Measurements from ENCODE around the gene MAP2K5. TPM values are rescaled to one million over a fixed set of nuclear protein-coding genes. Genes with fewer than 3 reads are reported as not detected.

The MAP2K5 gene
- total and polyA plus RNA-seq, 7 donors = 11.3 to 19.4 (median 14.3) TPM

DNA sequence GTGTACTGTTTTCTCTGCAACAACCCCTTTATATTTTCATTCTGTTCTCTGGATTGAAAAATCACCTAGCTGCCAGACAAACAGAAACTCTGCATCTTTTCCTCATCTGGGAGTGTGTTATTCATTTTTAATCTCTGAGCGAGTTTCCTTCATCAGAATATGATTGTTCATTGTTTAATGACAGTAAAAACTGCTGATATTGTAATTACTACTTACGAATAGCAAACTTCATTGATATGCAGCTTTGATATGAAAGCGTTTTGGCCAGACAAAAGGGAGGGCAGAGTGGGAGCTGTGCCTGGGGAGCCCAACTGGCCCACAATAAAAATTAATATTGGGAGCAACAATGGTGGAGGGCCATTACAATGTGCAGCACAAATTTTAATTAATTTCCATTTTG lies 150.1 kb downstream of the MAP2K5 start:
- Histone ChIP-seq H3K36me3 (peaks cover 0 to 15% (median 0%) of the 10 kb centered on the region in 4 donors), H3K4me1 (no peaks in the 10 kb centered on the region), H3K27me3 (no peaks in the 10 kb centered on the region), H3K27ac (no peak overlapping the region), H3K4me3 (no peak overlapping the region), H3K9me3 (no peaks in the 10 kb centered on the region)
- no peak for TF ChIP-seq POLR2AphosphoS5 (IDR thresholded peaks at IDR 0.05)
- TF ChIP-seq, protein P1, sequence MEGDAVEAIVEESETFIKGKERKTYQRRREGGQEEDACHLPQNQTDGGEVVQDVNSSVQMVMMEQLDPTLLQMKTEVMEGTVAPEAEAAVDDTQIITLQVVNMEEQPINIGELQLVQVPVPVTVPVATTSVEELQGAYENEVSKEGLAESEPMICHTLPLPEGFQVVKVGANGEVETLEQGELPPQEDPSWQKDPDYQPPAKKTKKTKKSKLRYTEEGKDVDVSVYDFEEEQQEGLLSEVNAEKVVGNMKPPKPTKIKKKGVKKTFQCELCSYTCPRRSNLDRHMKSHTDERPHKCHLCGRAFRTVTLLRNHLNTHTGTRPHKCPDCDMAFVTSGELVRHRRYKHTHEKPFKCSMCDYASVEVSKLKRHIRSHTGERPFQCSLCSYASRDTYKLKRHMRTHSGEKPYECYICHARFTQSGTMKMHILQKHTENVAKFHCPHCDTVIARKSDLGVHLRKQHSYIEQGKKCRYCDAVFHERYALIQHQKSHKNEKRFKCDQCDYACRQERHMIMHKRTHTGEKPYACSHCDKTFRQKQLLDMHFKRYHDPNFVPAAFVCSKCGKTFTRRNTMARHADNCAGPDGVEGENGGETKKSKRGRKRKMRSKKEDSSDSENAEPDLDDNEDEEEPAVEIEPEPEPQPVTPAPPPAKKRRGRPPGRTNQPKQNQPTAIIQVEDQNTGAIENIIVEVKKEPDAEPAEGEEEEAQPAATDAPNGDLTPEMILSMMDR (IDR thresholded peaks at IDR 0.05) = no peak
- TF ChIP-seq EP300 (IDR thresholded peaks at IDR 0.05) = no peak
- no peak for TF ChIP-seq POLR2A (IDR thresholded peaks at IDR 0.05)
- WGBS, 2 donors = 93 to 96% methylated on average over 3 of the region's 3 CpGs
- DNase-seq = no peak
- intact Hi-C loops (cut with DNase I) = no loop called here

DNA sequence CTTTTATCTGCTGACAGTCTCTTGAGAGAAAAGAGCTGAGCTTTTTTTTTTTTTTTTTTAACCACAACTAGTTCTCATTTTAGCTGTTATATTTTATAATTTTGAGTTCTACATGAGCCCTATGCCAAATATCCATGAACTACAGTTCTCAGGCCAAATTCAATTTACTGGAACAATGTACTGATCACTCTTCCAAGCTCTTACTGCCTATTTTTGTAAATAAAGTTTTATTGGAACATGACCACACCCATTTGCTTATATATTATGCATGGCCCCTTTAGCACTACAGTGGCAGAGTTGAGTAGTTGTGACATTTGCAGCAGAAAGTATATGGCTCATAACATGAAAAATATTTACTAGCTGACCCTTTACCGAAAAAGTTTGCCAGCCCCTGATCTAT lies 153.6 kb downstream of the MAP2K5 start:
- no peak overlapping the region for H3K27ac ChIP-seq
- H3K27me3 ChIP-seq = no peaks in the 10 kb centered on the region
- no peak for DNase-seq
- TF ChIP-seq, protein P1 (IDR thresholded peaks at IDR 0.05) = no peak
- TF ChIP-seq EP300 (IDR thresholded peaks at IDR 0.05) (no peak), POLR2AphosphoS5 (IDR thresholded peaks at IDR 0.05) (no peak), POLR2A (IDR thresholded peaks at IDR 0.05) (no peak)
- peaks cover 0 to 15% (median 0%) of the 10 kb centered on the region in 4 donors for H3K36me3 ChIP-seq
- no peak overlapping the region for H3K4me3 ChIP-seq
- H3K9me3 ChIP-seq = no peaks in the 10 kb centered on the region
- H3K4me1 ChIP-seq = no peaks in the 10 kb centered on the region
- intact Hi-C loops (cut with DNase I) = no loop called here
- 97% methylated on average over 1 of the region's 1 CpG for WGBS, 2 donors

DNA sequence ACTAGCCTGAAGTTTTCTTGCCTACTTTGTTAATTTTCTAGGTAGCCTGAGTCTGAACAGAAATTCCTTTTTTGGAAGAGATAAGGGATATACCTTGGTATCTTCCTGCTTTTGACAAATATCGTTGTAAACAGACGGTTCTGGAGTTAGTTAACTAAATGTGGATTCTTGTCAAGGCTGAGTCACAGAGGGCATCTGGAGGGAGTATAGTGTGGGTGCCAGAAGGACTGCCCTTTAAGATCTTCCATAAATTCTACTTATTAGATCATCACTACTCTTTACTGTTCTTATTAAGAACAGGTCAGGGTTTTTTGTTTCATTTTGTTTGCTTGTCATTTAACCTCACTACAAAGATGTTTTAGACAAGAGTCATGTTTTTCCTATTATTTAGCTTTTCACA lies 157.5 kb downstream of the MAP2K5 start:
- Histone ChIP-seq H3K27me3 (no peaks in the 10 kb centered on the region), H3K4me3 (no peak overlapping the region), H3K9me3 (no peaks in the 10 kb centered on the region), H3K36me3 (peaks cover 0 to 12% (median 0%) of the 10 kb centered on the region in 4 donors), H3K27ac (no peak overlapping the region), H3K4me1 (no peaks in the 10 kb centered on the region)
- TF ChIP-seq, protein P1 (IDR thresholded peaks at IDR 0.05) = no peak
- TF ChIP-seq POLR2AphosphoS5 (IDR thresholded peaks at IDR 0.05) (no peak), EP300 (IDR thresholded peaks at IDR 0.05) (no peak), POLR2A (IDR thresholded peaks at IDR 0.05) (no peak)
- no peak for DNase-seq
- 95 to 96% methylated on average over 2 of the region's 2 CpGs for WGBS, 2 donors
- intact Hi-C loops (cut with DNase I) = no loop called here

DNA sequence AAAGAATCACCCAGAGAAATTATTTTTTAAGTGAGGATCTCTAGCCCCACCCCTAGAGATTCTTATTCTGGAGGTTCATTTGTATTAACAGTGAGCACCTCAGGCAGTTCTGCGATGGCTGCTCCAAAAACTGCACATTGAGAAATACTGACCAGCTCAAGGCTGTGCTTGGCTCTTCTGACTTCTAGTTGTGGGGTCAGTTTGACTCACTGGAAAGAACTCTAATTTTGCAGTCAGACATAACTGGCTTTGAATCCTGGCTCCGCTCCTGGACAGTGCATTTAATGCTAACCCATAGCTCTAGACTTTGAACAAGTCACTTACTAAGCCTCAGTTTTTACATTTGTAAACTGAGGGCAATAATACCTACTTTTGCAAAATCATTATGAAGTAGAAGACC lies 159.2 kb downstream of the MAP2K5 start:
- Histone ChIP-seq H3K36me3 (peaks cover 0 to 13% (median 0%) of the 10 kb centered on the region in 4 donors), H3K9me3 (no peaks in the 10 kb centered on the region), H3K4me1 (no peaks in the 10 kb centered on the region), H3K27ac (no peak overlapping the region), H3K27me3 (no peaks in the 10 kb centered on the region), H3K4me3 (no peak overlapping the region)
- WGBS, 2 donors = 97 to 99% methylated on average over 2 of the region's 2 CpGs
- TF ChIP-seq POLR2AphosphoS5 (IDR thresholded peaks at IDR 0.05) (no peak), POLR2A (IDR thresholded peaks at IDR 0.05) (no peak), EP300 (IDR thresholded peaks at IDR 0.05) (no peak)
- TF ChIP-seq, protein P1 (IDR thresholded peaks at IDR 0.05) = no peak
- DNase-seq = no peak
- intact Hi-C loops (cut with DNase I) = no loop called here
